NCI-H510A (cell line): ENCODE measurements around the gene KRTAP25-1.

ENCODE experiments used
- DNase-seq: peaks from one replicate; lab custom pipeline; 2025; lab: John Stamatoyannopoulos, UW

The KRTAP25-1 gene

GRCh38 chr21:30289215-30289614, at the start of gene KRTAP25-1:
Gene KRTAP25-1, minus strand, starts transcription at chr21:30289514. Its CDS starts 24 bp downstream, at chr21:30289490.
- DNase-seq: no peak

- DNase-seq: no peak
Measured at GRCh38 chr21:30338717-30339116, 49.4 kb upstream of the KRTAP25-1 start.

GRCh38 chr21:30337772-30338171, 48.5 kb upstream of the KRTAP25-1 start:
- DNase-seq: no peak

- no peak for DNase-seq
Measured at GRCh38 chr21:30337276-30337744, 48.0 kb upstream of the KRTAP25-1 start, which contains the start of gene KRTAP27-1. Gene KRTAP27-1, minus strand, starts transcription at chr21:30337694. Its CDS starts 26 bp downstream, at chr21:30337668.

GRCh38 chr21:30336596-30336995, 47.3 kb upstream of the KRTAP25-1 start:
- DNase-seq: no peak

GRCh38 chr21:30333736-30334135, 44.4 kb upstream of the KRTAP25-1 start:
- no peak for DNase-seq

- no peak for DNase-seq
Measured at GRCh38 chr21:30332681-30333080, 43.4 kb upstream of the KRTAP25-1 start.

- no peak for DNase-seq
Measured at GRCh38 chr21:30329203-30329875, 40.0 kb upstream of the KRTAP25-1 start.

GRCh38 chr21:30326390-30326789, 37.1 kb upstream of the KRTAP25-1 start:
- no peak for DNase-seq

GRCh38 chr21:30320215-30320614, 30.9 kb upstream of the KRTAP25-1 start, which contains the start of gene KRTAP26-1:
Gene KRTAP26-1, minus strand, starts transcription at chr21:30320315. Its CDS starts 280 bp downstream, at chr21:30320035.
- no peak for DNase-seq

- DNase-seq: no peak
Measured at GRCh38 chr21:30315701-30316100, 26.4 kb upstream of the KRTAP25-1 start.

- DNase-seq: no peak
Measured at GRCh38 chr21:30306884-30307283, 17.6 kb upstream of the KRTAP25-1 start.

- no peak for DNase-seq
Measured at GRCh38 chr21:30305136-30305535, 15.8 kb upstream of the KRTAP25-1 start.

GRCh38 chr21:30282850-30283249, 6.5 kb downstream of the KRTAP25-1 start, which contains the start of gene KRTAP24-1:
Gene KRTAP24-1, minus strand, starts transcription at chr21:30282950. Its CDS starts 18 bp downstream, at chr21:30282932.
- DNase-seq: no peak

GRCh38 chr21:30271611-30272010, 17.7 kb downstream of the KRTAP25-1 start:
- DNase-seq: no peak

- DNase-seq: no peak
Measured at GRCh38 chr21:30271156-30271555, 18.2 kb downstream of the KRTAP25-1 start.

- DNase-seq: no peak
Measured at GRCh38 chr21:30269803-30270530, 19.3 kb downstream of the KRTAP25-1 start.

GRCh38 chr21:30268608-30269197, 20.6 kb downstream of the KRTAP25-1 start:
- DNase-seq: no peak

GRCh38 chr21:30257773-30258172, 31.5 kb downstream of the KRTAP25-1 start:
- DNase-seq: no peak

GRCh38 chr21:30256100-30256499, 33.2 kb downstream of the KRTAP25-1 start:
- DNase-seq: no peak

- DNase-seq: no peak
Measured at GRCh38 chr21:30255679-30256078, 33.6 kb downstream of the KRTAP25-1 start.

GRCh38 chr21:30251781-30252180, 37.5 kb downstream of the KRTAP25-1 start:
- no peak for DNase-seq

- no peak for DNase-seq
Measured at GRCh38 chr21:30249936-30250335, 39.4 kb downstream of the KRTAP25-1 start.
